Measurements from ENCODE around the gene ZCCHC18. TPM values are rescaled to one million over a fixed set of nuclear protein-coding genes. Genes with fewer than 3 reads are reported as not detected.
A peak's percentile ranks its signal among the peaks of the same experiment; 100 is the strongest.

Gene ZCCHC18
- total and polyA plus RNA-seq, 2 donors (not counting 3 experiments of a cell fraction or from before 2014, with no cell fraction given) = 2.3 to 2.7 TPM

- peak; percentile 76 for FAIRE-seq
- peaks cover 5% of the 10 kb centered on the region for H3K4me1 ChIP-seq (ENCODE audit: control insufficient read depth, extremely low read depth, insufficient read depth, low read length)
- H2AFZ ChIP-seq (ENCODE audit: low read depth, low read length) = peak within 1 kb of the TSS; percentile 94
- H3K9me3 ChIP-seq (replicated peaks; ENCODE audit: control insufficient read depth, insufficient read depth, low read length) = no peaks in the 10 kb centered on the region
- H3K9ac ChIP-seq (replicated peaks; ENCODE audit: extremely low read depth, insufficient read depth, low read length) = peak within 1 kb of the TSS; percentile 95
- H4K20me1 ChIP-seq (replicated peaks; ENCODE audit: control insufficient read depth, extremely low read depth, insufficient read depth, low read length) = no peaks in the 10 kb centered on the region
- no peaks in the 10 kb centered on the region for H3K9me1 ChIP-seq (replicated peaks; ENCODE audit: control insufficient read depth, extremely low read depth, insufficient read depth, low read length)
- POLR2A ChIA-PET = interaction anchor here (1.7 kb wide), 1 partner anchor 9 kb away, joined by 14 read pairs; the partner anchor contains the start of gene FAM199X
- H3K27me3 ChIP-seq (ENCODE audit: control insufficient read depth in 2 of 2, insufficient read depth in 2 of 2, low read length in 2 of 2) = no peaks in the 10 kb centered on the region
- peak within 1 kb of the TSS; percentile 98 for H3K4me2 ChIP-seq (ENCODE audit: insufficient read depth, low read length)
- dilution Hi-C loops (cut with MboI; ENCODE audit: extremely low pct_ligation_motif_present, low sequenced_read_pairs) = no loop called here
- intact Hi-C loops (cut with micrococcal nuclease) = loop anchor here (1.0 to 5.0 kb wide), 3 partner anchors 9 to 1390 kb away; partner anchors contain the start of genes FAM199X and ZCCHC18
- peak; percentile 82 for DNase-seq (ENCODE audit: low read depth, low spot score)
- no peaks in the 10 kb centered on the region for H3K36me3 ChIP-seq (ENCODE audit: control insufficient read depth in 2 of 2, extremely low read depth in 1 of 2, insufficient read depth in 2 of 2, low read length in 2 of 2)
- H3K79me2 ChIP-seq (ENCODE audit: control insufficient read depth, insufficient read depth, low read length) = peaks cover 20% of the 10 kb centered on the region
- peak within 1 kb of the TSS; percentile 68 to 99 (median 97) for H3K4me3 ChIP-seq (replicated peaks in 1 of 3; ENCODE audit: insufficient read depth in 1 of 3, low read depth in 1 of 3, low read length in 3 of 3)
- peak within 1 kb of the TSS; percentile 84 for H3K27ac ChIP-seq (ENCODE audit: insufficient read depth, low read depth, low read length)
- CTCF ChIA-PET = interaction anchor here (1.1 to 2.4 kb wide), 5 partner anchors 9 to 113 kb away, joined by 3 to 21 read pairs (median 7); partner anchors contain the start of gene FAM199X
- TSS peak; percentile 82 for BruUV-seq (replicated peaks)
- TF ChIP-seq POLR2A (IDR thresholded peaks at IDR 0.05; ENCODE audit: low read depth, low read length) = no peak
- TF ChIP-seq, protein P1, sequence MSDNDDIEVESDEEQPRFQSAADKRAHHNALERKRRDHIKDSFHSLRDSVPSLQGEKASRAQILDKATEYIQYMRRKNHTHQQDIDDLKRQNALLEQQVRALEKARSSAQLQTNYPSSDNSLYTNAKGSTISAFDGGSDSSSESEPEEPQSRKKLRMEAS (IDR thresholded peaks at IDR 0.05; ENCODE audit: insufficient read depth, insufficient read length) = no peak
- TF ChIP-seq MYC (IDR thresholded peaks at IDR 0.05; ENCODE audit: low read depth, low read length) = no peak
- TF ChIP-seq POLR2AphosphoS5 (IDR thresholded peaks at IDR 0.05; ENCODE audit: insufficient read depth, low read depth, low read length) = peak; percentile 34
Observed at GRCh38 chrX:104156630-104157529, 44.6 kb downstream of the ZCCHC18 start, which contains the start of gene SLC25A53. TSS of gene SLC25A53 (minus strand) at chrX:104157009. CDS start at chrX:104105257, 51,752 bp downstream.

Other genes with a start within 250 kb of the ZCCHC18 start
- gene TMSB15B, start 149.9 kb upstream of the ZCCHC18 start, total RNA-seq = 15.1 and 18.9 TPM in 2 replicates
- 12.1 and 14.5 TPM in 2 replicates for gene TMSB15B, start 149.9 kb upstream of the ZCCHC18 start, polyA plus RNA-seq
- gene H2BW1, start 98.8 kb upstream of the ZCCHC18 start, total RNA-seq = not detected in 2 replicates
- not detected in 2 replicates for gene H2BW1, start 98.8 kb upstream of the ZCCHC18 start, polyA plus RNA-seq
- not detected in 2 replicates for gene H2BW2, start 72.6 kb upstream of the ZCCHC18 start, total RNA-seq
- not detected in 2 replicates for gene H2BW2, start 72.6 kb upstream of the ZCCHC18 start, polyA plus RNA-seq
- gene TMSB15C, start 36.3 kb upstream of the ZCCHC18 start, total RNA-seq = 6.9 and 7.0 TPM in 2 replicates
- 2.5 and 3.1 TPM in 2 replicates for gene TMSB15C, start 36.3 kb upstream of the ZCCHC18 start, polyA plus RNA-seq
- 5.7 and 6.3 TPM in 2 replicates for gene SLC25A53, start 44.5 kb downstream of the ZCCHC18 start, total RNA-seq
- gene SLC25A53, start 44.5 kb downstream of the ZCCHC18 start, polyA plus RNA-seq = 3.0 and 4.6 TPM in 2 replicates
- 16.8 and 18.1 TPM in 2 replicates for gene FAM199X, start 53.9 kb downstream of the ZCCHC18 start, total RNA-seq
- gene FAM199X, start 53.9 kb downstream of the ZCCHC18 start, polyA plus RNA-seq = 2.7 and 4.0 TPM in 2 replicates
- gene ESX1, start 142.4 kb downstream of the ZCCHC18 start, total RNA-seq = not detected in 2 replicates
- gene ESX1, start 142.4 kb downstream of the ZCCHC18 start, polyA plus RNA-seq = 0.05 TPM in 1 of 2 replicates, not detected in the other

All from endothelial cell of umbilical vein (primary cell).